HL-60 (cell line): Measurements from ENCODE around the gene SHROOM3.

Experiments
- POLR2AphosphoS5 ChIP-seq: IDR thresholded peaks from 2 replicates; pipeline ENCODE4 v1.6.1; 2012; ENCODE audit warnings: low read depth
- SPI1 ChIP-seq: IDR thresholded peaks from 2 replicates; pipeline ENCODE4 v1.6.1; 2012; ENCODE audit warnings: low read depth, mild to moderate bottlenecking, borderline replicate concordance

DNA sequence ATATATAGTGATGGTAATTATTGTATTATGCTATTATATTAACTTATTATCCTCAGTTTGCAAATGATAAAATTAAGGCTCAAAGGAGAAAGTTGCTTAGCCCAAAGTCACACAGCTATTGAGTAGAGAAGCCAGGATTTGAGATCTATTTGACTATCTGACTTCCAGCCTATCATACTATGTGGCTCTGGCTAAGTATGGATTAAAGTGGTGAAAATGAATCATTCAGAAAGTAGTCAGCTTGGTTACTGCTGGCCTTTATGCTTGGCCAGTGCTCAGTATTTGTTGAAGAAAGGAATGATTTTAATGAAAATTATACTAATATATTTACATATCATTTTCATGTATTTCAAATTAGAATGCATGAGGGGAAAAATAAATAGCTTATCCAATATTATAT is 219.8 kb downstream of the SHROOM3 start:
- TF ChIP-seq SPI1 (no peak), POLR2AphosphoS5 (no peak)
